HG03460 (cell line): ENCODE data around the gene GJC2.
"Not testable (repeated sequence)": the region's sequence is repeated elsewhere in the genome, so short reads cannot be mapped to it uniquely, and the experiment has no call there.

Source experiments
- ATAC-seq: cut with Tn5 transposase; IDR thresholded peaks from one replicate; pipeline ENCODE4 v1.9.1; 2021; ENCODE audit not compliant: unreplicated experiment

Gene GJC2

DNA sequence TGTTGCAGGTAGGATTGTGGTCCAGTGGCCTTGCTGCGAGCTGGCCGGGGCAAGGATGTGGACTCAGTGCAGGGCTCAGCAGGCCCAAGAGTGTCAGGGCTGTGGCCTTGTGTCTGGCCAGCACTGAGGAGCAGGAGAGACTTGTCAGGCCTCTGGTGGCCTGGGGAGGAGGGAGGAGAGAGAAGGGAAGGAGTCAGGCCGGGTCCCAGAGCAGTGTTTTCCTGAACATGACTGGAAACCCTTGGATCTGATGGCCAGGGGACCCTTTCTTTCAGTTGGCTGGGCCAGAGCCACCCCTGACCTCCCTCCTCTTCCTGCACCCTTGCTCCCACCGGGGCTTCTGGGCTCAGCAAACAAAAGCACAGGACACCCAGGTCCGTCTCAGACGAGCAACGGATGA, 20.9 kb downstream of the GJC2 start:
- no peak for ATAC-seq

DNA sequence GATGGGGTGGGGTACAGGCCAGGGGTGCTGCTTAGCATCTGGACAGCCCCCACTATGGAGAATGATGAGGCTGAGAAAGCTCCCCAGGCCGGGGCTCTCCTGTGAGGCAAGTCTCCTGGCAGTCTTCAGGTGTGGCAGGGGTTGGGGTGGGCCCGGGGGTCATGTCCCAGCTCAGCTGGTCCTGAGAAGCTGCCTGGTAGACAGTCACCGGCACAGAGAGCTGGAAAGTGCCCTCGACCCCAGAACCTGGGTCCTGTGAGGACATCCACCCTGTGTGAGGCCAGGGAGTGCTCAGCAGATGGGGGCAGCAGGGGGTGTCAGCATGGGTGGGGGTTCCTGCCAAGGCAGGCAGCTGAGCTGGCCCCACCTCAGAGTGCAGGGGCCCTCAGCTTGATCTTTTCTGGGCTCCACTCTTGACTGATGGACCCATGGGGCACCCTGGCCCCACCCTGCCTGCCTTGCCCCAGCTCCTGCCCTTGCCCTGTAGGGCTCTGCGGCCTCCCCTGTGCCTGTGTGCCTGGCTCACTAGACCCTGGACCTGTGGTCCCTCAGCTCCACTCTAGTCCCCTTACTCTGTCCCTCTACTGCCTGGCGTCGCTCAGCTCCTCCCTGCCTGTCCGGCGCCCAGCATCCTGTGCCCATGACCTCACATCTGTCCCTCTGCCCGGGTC, 21.6 kb downstream of the GJC2 start:
- no peak for ATAC-seq

DNA sequence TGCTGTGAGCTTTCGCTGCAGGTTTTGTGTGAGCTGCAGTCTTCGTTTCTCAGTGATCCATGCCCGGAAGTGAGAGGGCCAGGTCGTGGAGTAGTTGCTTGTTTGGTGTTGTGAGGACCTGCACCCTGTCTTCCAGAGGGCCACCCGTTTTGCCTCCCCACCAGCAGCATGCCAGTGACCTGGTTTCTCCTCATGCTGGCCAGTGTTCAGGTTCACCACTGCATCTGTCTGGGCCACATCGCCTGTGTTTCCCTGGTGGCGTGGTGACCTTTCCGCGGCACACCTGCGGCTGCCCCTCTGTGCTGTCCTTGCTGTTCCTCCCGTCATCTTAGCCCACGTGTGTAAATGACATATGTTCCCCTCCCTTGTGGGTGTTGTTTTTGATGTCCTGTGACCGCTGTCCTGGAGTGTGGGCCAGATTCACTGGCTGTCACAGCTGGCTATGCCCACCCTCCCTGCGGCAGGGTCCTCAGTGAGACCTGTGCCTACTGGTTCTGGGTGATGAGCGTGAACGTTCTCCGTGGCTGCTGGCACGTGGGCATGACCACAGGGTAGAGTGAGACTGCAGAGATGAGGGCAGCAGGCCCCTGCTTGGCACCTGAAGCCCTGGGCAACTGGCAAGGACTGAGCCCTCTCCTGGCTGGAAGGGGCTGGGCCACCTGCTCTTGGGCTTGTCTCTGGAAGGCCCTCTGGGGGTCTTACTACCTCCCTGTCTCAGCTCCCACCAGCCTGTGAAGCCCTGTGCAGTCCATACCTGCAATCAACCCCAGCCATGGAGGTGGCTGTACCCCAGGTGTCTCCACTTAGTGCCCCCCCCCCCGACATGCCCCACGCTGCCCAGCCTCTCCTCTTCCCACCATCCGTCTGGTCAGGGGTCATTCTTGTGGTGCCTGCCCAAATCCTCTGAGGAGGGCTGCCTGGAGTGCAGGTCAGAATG, 23.1 kb downstream of the GJC2 start:
- no peak for ATAC-seq

DNA sequence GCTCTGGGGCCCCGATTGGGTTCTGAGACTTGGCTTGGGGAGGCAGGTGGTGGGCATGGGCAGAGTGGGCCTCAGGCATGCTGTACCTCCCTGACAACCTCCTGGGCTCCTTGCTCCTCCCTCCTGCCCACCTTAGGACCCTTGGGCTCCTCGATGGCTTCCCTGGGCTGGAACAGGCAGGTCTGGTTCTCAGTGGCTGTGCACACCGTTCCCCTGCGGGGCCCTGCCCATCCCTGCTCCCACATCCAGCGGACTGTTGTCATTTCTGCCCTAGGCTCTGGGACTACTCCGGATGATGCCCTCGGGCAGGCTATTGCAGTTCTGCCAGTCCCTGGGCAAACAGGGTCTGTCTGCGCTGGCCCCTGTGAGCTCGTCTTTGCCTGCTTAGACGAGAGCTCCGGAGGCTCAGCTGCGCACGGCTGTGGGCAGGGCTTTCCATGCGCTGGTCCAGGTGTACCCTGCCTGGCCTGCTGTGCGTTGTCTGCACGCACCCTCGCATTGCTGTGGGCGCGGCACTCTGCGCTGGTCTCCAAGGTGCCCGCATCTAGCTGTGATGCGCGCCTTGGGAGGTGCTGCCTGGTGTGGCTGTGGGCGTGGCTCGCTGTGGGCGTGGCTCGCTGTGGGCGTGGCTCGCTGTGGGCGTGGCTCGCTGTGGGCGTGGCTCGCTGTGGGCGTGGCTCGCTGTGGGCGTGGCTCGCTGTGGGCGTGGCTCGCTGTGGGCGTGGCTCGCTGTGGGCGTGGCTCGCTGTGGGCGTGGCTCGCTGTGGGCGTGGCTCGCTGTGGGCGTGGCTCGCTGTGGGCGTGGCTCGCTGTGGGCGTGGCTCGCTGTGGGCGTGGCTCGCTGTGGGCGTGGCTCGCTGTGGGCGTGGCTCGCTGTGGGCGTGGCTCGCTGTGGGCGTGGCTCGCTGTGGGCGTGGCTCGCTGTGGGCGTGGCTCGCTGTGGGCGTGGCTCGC, 24.1 kb downstream of the GJC2 start:
- ATAC-seq, result not testable (repeated sequence)

DNA sequence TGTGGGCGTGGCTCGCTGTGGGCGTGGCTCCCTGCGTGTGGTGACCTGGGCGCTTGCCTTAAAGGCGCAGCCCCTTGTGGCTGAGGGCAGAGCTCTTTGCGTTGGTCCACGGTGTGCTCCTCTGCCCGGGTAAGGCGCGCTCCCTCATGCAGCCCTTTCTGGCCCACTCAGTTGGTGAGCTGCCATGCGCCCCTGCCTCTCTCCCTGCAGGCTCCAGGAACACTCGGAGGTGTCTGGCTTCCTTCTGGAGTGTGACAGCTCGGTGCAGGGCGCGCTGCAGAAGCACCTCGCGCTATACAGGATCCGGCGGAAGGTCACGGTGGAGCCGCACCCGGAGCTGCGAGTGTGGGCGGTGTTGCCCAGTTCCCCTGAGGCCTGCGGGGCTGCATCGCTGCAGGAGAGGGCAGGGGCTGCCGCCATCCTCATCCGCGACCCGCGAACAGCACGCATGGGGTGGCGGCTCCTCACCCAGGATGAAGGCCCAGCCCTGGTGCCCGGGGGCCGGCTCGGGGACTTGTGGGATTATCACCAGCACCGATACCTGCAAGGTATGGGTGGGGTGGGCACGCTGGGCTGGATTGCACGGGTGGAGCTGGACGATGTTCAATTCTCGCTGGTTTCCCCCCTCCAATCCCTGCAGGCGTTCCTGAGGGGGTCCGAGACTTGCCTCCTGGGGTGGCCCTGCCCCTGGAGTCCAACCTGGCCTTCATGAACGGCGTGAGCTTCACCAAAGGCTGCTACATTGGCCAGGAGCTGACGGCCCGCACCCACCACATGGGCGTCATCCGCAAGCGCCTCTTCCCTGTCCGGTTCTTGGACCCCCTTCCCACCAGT, 25.0 kb downstream of the GJC2 start:
- no peak for ATAC-seq

DNA sequence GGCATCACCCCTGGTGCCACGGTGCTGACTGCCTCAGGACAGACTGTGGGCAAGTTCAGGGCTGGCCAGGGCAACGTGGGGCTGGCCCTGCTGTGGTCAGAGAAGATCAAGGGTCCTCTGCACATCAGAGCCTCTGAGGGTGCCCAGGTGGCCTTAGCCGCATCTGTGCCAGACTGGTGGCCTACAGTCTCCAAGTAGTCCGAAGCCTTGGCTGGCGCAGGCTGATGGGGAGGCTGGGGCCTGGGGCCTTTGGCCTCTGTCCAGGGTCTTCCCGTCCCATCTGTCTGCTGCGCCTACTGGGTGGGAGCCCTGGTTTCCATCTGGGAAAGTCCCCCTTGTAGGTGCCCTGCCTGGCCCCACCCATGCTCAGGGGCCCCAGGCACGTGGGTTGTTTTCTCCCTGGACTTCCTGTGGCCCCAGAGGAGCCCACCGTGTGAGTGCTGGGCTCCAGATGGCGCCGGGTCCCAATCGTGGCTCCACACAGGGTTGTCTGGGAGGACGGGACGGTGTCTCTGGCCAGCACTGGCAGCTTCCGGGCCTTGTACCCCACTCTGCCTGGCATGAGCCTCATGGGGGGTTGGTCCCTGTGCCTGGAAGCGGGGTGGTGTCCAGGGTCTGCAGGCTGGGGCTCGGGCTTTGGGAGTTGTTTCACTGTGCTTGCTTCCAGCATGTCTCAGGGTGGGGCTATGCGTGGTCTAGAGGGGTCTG, 25.7 kb downstream of the GJC2 start:
- ATAC-seq, result no peak

DNA sequence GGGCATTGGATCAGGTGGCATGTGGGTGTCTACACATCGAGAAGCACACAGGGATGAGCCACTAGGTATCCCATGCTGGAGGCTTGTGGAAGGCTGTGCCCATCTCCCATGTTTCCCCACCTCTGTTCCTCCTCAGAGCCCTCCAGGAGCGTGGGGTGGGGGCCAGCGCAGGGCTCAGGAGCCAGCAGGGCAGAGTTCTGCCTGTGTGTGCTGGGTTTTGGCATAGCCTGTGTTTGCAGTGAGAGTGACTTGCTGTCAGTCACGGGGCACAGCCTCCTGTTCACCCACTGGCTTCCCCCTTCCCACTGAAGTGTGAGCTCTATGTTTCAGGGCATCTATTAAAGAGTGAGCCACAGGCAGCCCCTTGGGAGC, 26.3 kb downstream of the GJC2 start:
- no peak for ATAC-seq

DNA sequence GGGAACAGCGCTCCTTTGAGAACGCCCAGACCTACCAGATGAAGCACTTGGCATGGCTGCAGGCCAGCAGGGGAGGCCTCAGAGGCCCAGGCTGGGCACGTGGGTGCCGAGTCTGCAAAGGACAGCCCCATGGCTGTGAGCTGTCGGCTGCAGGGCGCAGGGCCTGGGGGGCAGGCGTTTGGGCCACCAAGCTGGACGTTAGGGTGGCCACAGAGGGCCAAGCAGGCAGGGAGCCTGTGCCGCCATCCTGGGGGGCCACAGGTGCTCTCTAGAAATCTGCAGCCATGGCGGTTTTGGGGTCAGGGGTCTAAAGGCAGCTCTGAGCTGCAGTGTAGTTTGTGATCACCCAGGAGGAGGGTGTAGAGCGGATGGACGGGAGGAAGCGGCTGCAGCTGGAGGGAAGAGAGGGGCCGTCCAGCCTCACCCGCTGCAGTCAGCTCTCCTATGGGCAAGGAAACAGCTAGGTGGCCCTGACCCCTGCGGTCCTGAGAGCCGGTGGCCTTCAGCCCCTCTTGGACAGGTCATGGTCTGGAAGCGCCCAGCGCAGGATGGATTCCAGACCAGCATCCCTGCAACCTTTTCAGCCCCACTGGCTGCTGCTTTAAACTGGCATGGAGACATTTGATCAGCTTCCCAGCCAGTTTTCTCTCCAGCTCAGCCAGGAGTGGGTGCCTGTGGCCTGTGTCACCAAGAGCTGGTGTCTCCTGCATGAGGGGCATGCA, 26.9 kb downstream of the GJC2 start:
- ATAC-seq, result no peak

DNA sequence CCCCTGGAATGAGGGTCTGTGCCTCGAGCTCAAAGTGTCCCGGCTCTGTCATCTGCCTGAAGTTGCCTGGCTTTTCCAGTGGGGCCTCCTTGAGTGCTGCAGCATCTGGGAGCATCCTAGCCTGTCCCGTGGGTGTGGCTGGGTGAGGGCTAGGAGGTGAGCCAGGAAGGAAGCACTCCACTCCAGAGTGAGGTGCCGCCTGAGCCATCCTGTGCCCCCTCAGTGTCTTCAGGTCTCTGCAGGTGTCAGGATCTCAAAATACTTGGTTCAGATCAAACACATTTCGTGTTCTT, 27.4 kb downstream of the GJC2 start:
- ATAC-seq, result no peak

DNA sequence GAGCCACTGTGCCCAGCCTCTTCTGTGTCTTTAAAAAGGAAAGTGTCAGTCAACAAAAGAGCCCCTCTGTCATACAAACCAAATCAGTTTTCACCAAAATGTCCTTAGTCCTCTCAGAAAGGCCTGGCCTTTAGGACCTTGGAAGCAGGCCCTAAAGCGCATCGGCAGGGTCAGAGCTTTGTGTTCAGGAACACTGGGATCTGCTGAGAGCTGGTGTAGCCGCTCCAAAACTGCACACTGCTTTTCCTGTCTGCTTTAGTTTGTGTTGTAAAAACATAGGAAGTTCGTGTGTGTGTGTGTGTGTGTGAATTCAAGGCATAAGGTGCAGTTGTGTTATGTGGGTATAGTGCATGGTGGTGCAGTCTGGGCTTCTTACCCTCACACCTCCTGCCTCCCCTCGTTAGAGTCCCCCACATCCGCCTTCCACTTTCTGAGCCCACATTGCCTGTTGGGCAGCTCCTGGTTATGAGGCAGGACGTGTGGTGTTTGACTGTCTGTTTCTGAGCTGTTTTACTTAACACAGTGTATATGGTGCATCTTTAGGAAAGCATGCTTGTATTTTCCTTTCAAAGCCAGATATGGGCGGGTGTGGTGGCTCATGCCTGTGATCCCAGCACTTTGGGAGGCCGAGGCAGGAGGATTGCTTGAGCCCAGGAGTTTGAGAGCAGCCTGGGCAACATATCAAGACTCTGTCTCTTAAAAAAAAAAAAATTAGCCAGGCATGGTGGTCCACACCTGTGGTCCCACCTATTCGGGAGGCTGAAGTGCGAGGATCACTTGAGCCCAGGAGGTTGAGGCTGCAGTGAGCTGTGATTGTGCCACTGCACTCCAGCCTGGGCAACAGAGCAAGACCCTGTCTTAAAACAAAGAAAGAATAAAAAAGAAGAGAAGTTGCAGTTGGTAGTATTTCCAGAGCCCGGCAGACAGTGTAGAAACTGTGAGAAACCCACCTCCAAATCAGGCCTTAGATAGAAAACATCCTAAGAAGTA, 28.3 kb downstream of the GJC2 start:
- ATAC-seq, result no peak

DNA sequence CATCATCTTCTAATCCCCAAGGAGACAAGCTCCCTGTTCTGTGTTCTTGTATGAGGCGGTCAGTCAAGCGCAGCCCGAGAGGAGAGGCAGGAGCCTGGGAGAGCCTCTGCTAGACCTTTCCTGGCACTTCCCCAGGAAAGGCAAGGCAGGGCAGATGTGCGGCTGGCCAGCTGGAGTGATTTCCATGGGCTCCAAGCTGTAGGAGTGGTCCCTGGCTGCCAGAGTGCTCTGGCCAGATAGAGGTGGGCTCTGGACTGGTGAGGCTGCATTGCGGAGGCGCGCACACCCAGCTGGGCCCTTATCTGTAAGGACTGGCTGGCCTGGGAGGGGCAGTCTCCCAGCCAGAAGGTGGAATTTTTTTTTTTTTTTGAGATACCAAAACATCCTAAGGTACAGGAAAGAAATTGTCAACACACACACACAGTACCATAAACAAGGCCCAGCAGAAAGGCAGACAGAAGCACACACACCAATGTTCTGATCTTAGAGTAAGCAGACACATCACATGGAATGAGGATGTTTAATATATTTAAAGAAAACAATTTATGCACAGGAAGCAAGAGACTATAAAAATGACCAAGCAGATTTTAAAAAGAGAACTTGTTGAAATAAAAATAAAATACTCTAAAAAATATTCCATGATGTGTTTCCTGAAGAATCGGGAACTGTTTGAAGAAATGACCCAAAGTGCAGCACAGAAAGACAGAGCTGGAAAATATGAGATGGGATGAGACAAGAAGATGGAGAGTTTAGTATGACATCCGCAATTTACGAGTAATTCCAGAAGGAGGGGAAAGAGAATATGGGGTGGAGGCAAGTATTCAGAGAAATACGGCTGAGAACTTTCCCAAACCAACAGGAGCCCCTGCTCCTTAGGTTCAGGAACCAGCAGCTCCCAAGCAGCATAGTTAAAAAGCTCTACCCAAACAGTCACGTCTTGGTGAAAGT, 29.3 kb downstream of the GJC2 start:
- no peak for ATAC-seq

DNA sequence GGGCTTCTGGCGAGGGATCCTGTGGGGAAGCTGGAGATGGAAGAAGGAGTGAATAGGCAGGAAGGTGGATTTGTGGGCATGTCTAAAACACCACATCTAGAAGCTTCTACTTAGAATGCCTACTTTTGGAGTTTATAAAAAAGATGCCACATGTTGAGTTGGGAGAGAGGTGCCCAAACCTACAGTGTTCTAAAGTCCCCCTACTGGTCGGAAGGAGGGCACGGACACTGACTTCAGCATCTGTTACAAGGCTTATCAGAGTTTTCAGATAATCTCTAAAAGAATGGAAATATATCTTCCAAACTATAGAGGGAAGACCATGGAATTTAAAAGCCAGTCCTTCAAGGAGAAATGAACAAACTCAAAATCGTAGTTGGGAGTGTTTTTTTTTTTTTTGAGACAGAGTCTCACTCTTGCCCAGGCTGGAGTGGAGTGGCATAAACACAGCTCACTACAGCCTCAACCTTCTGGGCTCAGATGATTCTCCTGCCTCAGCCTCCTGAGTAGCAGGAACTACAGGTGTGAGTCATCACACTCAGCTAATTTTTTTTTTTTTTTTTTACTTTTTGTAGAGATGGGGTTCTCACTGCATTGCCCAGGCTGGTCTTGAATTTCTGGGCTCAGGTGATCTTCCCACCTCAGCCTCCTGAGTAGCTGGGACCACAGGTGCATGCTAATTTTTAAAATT, 30.7 kb downstream of the GJC2 start:
- no peak for ATAC-seq

DNA sequence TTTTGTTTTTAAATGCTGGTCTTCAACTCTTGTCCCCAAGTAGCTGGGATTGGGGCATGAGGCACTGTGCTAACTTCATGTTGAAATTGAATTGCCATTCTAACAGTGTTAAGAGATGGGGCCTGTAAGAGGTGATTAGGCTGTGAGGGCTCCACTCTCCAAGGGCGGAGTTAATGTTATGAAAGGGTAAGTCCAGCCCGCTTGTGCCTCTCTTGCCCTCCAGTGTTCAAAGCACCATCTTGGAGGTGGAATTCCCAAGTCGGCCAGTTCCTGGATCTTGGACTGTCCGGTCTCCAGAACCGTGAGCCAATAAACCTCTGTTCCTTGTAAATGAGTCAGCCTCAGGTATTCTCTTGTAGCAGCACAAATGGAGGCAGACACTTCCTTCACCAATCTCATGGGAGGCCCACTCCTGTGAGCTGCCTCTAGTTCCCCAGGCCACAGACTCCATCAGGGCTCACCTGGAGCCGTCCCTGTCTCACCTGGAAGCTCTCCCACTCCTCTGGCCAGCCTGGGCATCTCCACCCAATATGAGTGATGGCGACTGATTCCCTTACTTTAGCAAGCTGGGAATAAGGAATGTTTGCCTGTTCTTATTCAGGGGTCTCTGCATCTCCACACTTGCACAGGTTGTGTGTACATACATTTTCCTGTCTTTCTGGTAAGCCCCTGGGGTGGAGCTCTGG, 31.4 kb downstream of the GJC2 start:
- ATAC-seq, result no peak

DNA sequence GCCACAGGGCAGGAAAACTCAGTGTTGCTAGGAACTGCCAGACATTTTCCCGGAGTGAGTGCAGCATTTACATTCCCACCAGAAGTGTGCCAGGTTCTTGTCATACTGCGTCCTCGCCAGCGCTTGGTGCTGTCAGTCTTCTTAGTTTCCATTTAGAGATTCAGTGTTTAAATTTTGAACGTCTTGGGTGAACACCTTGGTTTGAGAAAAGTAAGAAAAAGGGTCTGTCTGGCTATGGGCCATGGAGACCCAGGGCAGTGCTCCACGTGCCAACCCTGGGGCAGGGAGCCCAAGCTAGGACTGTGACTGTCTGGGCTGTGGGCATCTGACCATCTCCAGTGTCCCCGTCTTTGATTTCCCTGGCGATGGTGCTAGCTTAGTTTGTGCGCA, 31.9 kb downstream of the GJC2 start:
- no peak for ATAC-seq

DNA sequence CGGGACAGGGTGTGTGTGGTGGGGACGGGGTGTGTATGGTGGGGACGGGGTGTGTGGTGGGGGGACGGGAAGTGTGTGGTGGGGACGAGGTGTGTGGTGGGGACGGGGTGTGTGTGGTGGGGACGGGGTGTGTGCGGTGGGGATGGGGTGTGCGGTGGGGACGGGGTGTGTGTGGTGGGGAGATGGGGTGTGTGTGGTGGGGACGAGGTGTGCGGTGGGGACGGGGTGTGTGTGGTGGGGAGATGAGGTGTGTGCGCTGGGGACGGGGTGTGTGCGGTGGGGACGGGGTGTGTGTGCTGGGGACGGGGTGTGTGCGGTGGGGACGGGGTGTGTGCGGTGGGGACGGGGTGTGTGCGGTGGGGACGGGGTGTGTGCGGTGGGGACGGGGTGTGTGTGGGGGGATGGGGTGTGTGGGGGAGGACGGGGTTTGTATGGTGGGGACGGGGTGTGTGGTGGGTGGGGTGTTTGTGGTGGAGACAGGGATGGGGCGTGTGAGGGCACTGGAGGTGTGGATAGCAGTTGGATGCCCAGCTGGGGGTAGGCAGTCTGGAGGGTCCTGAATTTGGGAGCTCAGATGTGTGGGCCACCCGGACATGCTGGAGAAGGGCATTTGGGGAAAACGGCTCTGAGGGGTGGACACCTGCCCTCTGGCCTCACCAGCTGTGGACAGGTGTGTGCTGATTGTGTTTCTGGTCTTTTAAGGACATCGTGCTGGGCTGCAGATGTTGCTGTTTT, 32.7 kb downstream of the GJC2 start:
- no peak for ATAC-seq
